ENCODE results near the gene GLG1.
"Not testable (repeated sequence)": the region's sequence is repeated elsewhere in the genome, so short reads cannot be mapped to it uniquely, and the experiment has no call there.

The GLG1 gene

GRCh38 chr16:74400238-74400637 lies 206.7 kb downstream of the GLG1 start:
- DNase-seq, result not testable (repeated sequence)

GRCh38 chr16:74398212-74398895 lies 208.6 kb downstream of the GLG1 start:
- DNase-seq, result not testable (repeated sequence)
